Measurements from ENCODE around the gene ARFGAP1.

Gene ARFGAP1

DNA sequence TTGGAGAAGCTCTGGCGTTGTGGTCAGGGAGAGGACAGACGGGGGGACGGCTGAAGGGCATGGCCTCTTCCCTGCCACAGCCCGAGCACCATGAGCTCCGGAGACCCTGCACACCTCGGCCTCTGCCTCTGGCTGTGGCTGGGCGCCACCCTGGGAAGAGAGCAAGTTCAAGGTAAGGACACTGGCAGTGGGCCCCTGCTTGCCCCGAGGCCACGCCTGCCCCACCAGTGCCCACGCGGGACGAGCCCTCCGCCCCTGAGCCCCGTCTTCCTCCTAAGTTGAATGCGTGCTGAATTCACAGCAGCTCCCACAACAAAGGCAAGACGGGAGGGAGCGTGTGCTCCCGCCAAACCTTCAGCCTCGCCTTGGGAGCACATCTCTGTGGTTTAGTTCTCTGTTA is 22.4 kb downstream of the ARFGAP1 start:
- H3K27me3 ChIP-seq, result peaks cover 6% of the 10 kb centered on the region
- TF ChIP-seq, protein P1, sequence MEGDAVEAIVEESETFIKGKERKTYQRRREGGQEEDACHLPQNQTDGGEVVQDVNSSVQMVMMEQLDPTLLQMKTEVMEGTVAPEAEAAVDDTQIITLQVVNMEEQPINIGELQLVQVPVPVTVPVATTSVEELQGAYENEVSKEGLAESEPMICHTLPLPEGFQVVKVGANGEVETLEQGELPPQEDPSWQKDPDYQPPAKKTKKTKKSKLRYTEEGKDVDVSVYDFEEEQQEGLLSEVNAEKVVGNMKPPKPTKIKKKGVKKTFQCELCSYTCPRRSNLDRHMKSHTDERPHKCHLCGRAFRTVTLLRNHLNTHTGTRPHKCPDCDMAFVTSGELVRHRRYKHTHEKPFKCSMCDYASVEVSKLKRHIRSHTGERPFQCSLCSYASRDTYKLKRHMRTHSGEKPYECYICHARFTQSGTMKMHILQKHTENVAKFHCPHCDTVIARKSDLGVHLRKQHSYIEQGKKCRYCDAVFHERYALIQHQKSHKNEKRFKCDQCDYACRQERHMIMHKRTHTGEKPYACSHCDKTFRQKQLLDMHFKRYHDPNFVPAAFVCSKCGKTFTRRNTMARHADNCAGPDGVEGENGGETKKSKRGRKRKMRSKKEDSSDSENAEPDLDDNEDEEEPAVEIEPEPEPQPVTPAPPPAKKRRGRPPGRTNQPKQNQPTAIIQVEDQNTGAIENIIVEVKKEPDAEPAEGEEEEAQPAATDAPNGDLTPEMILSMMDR (IDR thresholded peaks at IDR 0.05; ENCODE audit: low read depth, low read length), result no peak

DNA sequence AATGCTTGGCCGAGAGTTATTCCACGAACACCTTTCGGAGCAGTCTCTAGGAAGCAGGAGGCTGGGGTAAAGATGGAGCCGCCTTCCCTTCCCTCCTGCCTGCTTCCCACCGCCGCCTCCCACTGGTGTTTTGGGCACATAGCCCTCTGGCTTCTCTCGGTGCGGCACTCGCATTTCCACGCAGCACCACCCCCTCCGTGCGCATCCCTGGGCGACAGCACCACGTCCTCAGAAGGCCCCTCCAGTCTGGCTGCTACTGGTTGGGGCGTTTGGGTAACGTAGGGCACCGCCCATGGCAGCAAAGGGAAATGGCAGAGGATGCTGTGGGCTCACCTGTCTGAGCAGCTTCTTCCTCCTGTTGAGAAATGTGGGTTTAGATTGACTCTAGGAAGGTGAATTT is 22.8 kb downstream of the ARFGAP1 start:
- DNase-seq, result no peak
- Histone ChIP-seq H3K4me1 (no peaks in the 10 kb centered on the region), H3K4me3 (ENCODE audit: low read depth, low read length) (no peak overlapping the region), H3K36me3 (no peaks in the 10 kb centered on the region), H3K9me3 (no peaks in the 10 kb centered on the region), H3K27me3 (peaks cover 10% of the 10 kb centered on the region)
- TF ChIP-seq, protein P1 (IDR thresholded peaks at IDR 0.05; ENCODE audit: low read depth, low read length), result 0 out of 2 replicates have a peak, but pooled peaks have one; percentile 16

More for the DNA sequence above, 22.4 kb downstream of the ARFGAP1 start:
- Histone ChIP-seq H3K36me3 (no peaks in the 10 kb centered on the region), H3K9me3 (no peaks in the 10 kb centered on the region), H3K4me3 (ENCODE audit: low read depth, low read length) (no peak overlapping the region), H3K4me1 (no peaks in the 10 kb centered on the region)
- no peak for DNase-seq

DNA sequence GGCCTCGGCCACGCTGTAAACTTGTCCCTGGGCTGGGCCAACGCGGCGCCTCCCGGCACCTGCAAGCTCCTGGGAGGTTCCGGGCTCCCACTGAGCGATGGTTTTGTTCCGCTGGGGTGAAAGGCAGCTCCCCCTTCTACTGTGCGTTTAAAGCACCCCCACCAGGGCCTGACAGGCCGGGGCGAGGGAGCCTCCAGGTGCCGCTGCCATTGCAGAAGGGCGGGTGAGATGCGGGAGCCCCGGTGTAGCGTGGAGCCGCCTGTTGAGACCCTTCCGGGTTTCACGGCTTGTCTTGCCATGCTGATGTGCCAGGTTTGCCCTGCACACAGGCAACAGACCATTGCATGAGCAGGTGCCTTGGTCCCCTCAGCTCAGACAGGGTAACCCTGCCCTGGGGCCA is 23.2 kb downstream of the ARFGAP1 start:
- no peak for DNase-seq
- Histone ChIP-seq H3K36me3 (no peaks in the 10 kb centered on the region), H3K9me3 (no peaks in the 10 kb centered on the region), H3K4me3 (ENCODE audit: low read depth, low read length) (no peak overlapping the region), H3K4me1 (no peaks in the 10 kb centered on the region), H3K27me3 (peaks cover 14% of the 10 kb centered on the region)
- TF ChIP-seq, protein P1 (IDR thresholded peaks at IDR 0.05; ENCODE audit: low read depth, low read length), result no peak

DNA sequence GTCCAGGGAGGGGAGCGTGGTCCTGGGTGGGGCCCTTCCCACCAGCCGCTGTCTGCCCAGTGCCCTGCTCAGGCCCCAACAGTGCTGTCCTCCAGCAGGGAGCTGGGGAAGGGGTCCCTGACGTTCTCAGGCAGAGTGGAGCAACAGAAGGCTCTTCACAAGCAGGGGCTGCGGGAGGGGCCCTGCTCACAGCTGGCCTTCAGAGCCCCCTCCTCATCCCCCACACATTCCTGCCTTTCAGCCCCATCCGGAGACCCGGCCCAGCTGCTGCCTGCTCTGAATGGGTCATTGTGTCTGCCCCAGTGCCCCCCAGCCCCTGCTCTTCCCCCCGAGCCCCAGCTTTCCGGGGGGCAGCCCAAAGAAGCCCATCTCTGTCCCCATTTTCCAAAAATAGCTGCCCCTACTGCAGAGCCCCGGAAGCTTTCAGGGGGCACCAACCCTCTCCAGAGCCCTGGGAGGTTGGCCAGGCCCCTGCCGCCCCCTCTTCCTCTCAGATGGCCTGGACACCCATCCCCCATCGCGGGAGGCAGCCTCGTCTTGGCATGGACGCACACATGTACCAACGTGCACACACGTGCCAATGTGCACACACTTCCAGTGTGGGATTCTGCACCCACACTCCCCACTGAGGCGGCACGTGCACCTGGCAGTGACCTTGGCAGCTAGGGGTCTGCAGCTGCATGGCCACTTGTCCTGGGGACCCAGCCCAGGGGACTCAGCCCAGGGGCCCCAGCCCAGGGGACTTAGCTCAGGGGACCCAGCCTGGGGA is 24.1 kb downstream of the ARFGAP1 start:
- no peaks in the 10 kb centered on the region for H3K9me3 ChIP-seq
- TF ChIP-seq, protein P1 (IDR thresholded peaks at IDR 0.05; ENCODE audit: low read depth, low read length), result no peak
- no peak overlapping the region for H3K4me3 ChIP-seq (ENCODE audit: low read depth, low read length)
- peaks cover 17% of the 10 kb centered on the region for H3K27me3 ChIP-seq
- no peak for DNase-seq
- H3K4me1 ChIP-seq, result no peaks in the 10 kb centered on the region
- H3K36me3 ChIP-seq, result no peaks in the 10 kb centered on the region

DNA sequence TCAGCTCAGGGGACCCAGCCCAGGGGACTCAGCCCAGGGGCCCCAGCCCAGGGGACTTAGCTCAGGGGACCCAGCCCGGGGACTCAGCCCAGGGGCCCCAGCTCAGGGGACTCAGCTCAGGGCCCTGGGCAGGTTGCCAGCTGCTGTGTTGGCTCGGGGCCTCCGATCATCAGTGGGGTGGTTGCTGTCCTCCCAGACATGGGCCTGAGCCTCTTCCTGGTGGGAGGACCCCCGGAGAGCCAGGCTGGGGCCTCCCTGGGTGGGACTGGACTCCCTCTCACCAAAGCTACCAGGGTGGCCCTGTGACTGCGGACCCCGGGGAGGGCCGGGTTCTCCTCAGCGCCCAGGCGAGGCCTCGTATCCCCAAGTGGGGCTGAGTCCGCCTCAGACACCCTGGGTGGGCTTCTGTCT is 24.8 kb downstream of the ARFGAP1 start:
- no peaks in the 10 kb centered on the region for H3K9me3 ChIP-seq
- H3K36me3 ChIP-seq, result no peaks in the 10 kb centered on the region
- H3K27me3 ChIP-seq, result peaks cover 19% of the 10 kb centered on the region
- TF ChIP-seq, protein P1 (IDR thresholded peaks at IDR 0.05; ENCODE audit: low read depth, low read length), result no peak
- no peak for DNase-seq
- H3K4me3 ChIP-seq (ENCODE audit: low read depth, low read length), result no peak overlapping the region
- no peaks in the 10 kb centered on the region for H3K4me1 ChIP-seq

DNA sequence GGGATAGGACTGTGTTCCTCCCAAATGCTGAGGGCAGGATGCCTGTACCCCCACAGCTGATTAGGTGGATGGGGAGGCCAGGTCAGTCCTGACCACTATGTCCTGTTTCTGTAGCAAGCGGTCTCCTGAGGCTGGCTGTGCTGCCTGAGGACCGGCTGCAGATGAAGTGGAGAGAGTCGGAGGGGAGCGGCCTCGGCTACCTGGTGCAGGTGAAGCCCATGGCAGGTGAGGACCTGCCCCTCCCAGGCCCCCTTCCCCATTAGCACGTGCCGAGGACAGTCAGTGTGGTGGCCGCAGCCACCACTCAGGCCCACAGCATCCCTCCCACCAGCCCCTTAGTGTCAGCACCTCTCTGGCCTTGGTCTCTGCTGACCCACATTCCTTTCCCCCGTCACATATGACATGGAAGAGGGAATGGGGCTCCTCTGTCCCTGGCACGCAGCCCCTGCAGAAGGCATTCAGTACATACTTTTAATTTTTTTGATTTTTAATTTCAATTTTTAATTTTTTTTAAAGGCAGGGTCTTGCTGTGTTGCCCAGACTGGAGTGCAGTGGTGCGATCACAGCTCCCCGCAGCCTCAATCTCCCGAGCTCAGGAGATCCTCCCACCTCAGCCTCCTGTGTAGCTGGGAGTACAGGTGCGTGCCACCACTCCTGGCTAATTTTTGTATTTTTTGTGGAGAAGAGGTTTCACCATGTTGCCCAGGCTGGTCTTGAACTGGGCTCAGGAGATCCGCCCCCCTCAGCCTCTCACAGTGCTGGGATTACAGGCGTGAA is 25.4 kb downstream of the ARFGAP1 start:
- no peak for DNase-seq
- TF ChIP-seq, protein P1 (IDR thresholded peaks at IDR 0.05; ENCODE audit: low read depth, low read length), result no peak
- Histone ChIP-seq H3K36me3 (no peaks in the 10 kb centered on the region), H3K4me1 (no peaks in the 10 kb centered on the region), H3K9me3 (no peaks in the 10 kb centered on the region), H3K4me3 (ENCODE audit: low read depth, low read length) (no peak overlapping the region), H3K27me3 (peaks cover 21% of the 10 kb centered on the region)

All from BE2C (cell line).